GM12878 (cell line): ENCODE results near the gene ZNF783. TPM values are rescaled to one million over a fixed set of nuclear protein-coding genes. Genes with fewer than 3 reads are reported as not detected.

Experiments used
- BACH1 ChIP-seq: fragments of 450-650 bp; IDR thresholded peaks from 2 replicates; pipeline ENCODE4 v1.6.1; 2017; ENCODE audit warnings: mild to moderate bottlenecking, borderline replicate concordance
- BCL11A ChIP-seq: IDR thresholded peaks from 2 replicates; pipeline ENCODE4 v1.6.1; 2011; ENCODE audit warnings: low read depth, low read length
- CHD2 ChIP-seq: IDR thresholded peaks from 2 replicates; pipeline ENCODE4 v1.6.1; 2011; ENCODE audit warnings: low read depth, low read length, improper control_type of control experiment, borderline replicate concordance
- CREB1 ChIP-seq: IDR thresholded peaks from 2 replicates; pipeline ENCODE4 v1.6.1; 2012; ENCODE audit warnings: low read depth, mild to moderate bottlenecking, inconsistent platforms
- E4F1 ChIP-seq: fragments of 450-650 bp; IDR thresholded peaks from 2 replicates; pipeline ENCODE4 v1.6.1; 2018; ENCODE audit warnings: borderline replicate concordance, mild to moderate bottlenecking; ENCODE audit not compliant: partially characterized antibody
- ESRRA ChIP-seq: IDR thresholded peaks from 2 replicates; pipeline ENCODE4 v1.6.1; 2012; ENCODE audit warnings: mild to moderate bottlenecking, low read length, improper control_type of control experiment
- FOXM1 ChIP-seq: IDR thresholded peaks from 2 replicates; pipeline ENCODE4 v1.6.1; 2012; ENCODE audit warnings: low read depth, mild to moderate bottlenecking, inconsistent platforms, low read length, moderate library complexity
- HCFC1 ChIP-seq: fragments of 150-350 bp; IDR thresholded peaks from 2 replicates; pipeline ENCODE4 v1.6.1; 2014; ENCODE audit warnings: low read length
- HDAC6 ChIP-seq: fragments of 200-600 bp; sonication (generic); IDR thresholded peaks from one replicate; pipeline ENCODE4 v1.8.0; 2017; ENCODE audit warnings: antibody characterized with exemption; ENCODE audit not compliant: unreplicated experiment
- HDGF ChIP-seq: fragments of 450-650 bp; IDR thresholded peaks from 2 replicates; pipeline ENCODE4 v1.6.1; 2016; ENCODE audit warnings: antibody characterized with exemption
- HSF1 ChIP-seq: fragments of 150-350 bp; IDR thresholded peaks from 2 replicates; pipeline ENCODE4 v1.6.1; 2014; ENCODE audit warnings: mild to moderate bottlenecking, low read depth, low read length
- IKZF2 ChIP-seq, 2 experiments: fragments of 450-650 bp; IDR thresholded peaks; 2 replicates each; pipeline ENCODE4 v1.6.1; 2017; ENCODE audit warnings: mild to moderate bottlenecking in 2 of 2, moderate library complexity in 2 of 2
- IRF4 ChIP-seq: IDR thresholded peaks from 2 replicates; pipeline ENCODE4 v1.6.1; 2011; ENCODE audit warnings: low read depth, low read length
- JUND ChIP-seq: IDR thresholded peaks from 2 replicates; pipeline ENCODE4 v1.6.1; 2012; ENCODE audit warnings: low read depth, mild to moderate bottlenecking, low read length, improper control_type of control experiment, moderate library complexity
- MXI1 ChIP-seq: fragments of 150-350 bp; IDR thresholded peaks from 2 replicates; pipeline ENCODE4 v1.6.1; 2011; ENCODE audit warnings: low read depth, mild to moderate bottlenecking, inconsistent platforms, low read length, improper control_type of control experiment
- MYC ChIP-seq: IDR thresholded peaks from 2 replicates; pipeline ENCODE4 v1.6.1; 2011; ENCODE audit warnings: mild to moderate bottlenecking, low read length, moderate library complexity, inconsistent platforms; ENCODE audit not compliant: insufficient read depth, insufficient replicate concordance, insufficient read length, severe bottlenecking
- NR2C1 ChIP-seq: fragments of 450-650 bp; IDR thresholded peaks from 2 replicates; pipeline ENCODE4 v1.6.1; 2017; ENCODE audit warnings: antibody characterized with exemption, mild to moderate bottlenecking, moderate library complexity
- POLR2AphosphoS2 ChIP-seq: IDR thresholded peaks from 2 replicates; pipeline ENCODE4 v1.6.1; 2011; ENCODE audit warnings: low read depth, mild to moderate bottlenecking, low read length, improper control_type of control experiment, moderate library complexity
- RAD21 ChIP-seq: IDR thresholded peaks from 2 replicates; pipeline ENCODE4 v1.6.1; 2011; ENCODE audit warnings: mild to moderate bottlenecking, low read depth, low read length, moderate library complexity; ENCODE audit not compliant: insufficient read depth
- RBBP5 ChIP-seq: fragments of 200-600 bp; sonication (generic); conservative IDR thresholded peaks from 2 replicates; pipeline ENCODE4 v1.6.1; 2016
- RCOR1 ChIP-seq: conservative IDR thresholded peaks from 2 replicates; pipeline ENCODE4 v1.6.1; 2012; ENCODE audit warnings: low read depth, low read length, improper control_type of control experiment
- RELA ChIP-seq: fragments of 450-650 bp; IDR thresholded peaks from 2 replicates; pipeline ENCODE4 v1.8.0; 2014; ENCODE audit warnings: borderline replicate concordance; ENCODE audit not compliant: partially characterized antibody
- STAT1 ChIP-seq: fragments of 450-650 bp; conservative IDR thresholded peaks from 2 replicates; pipeline ENCODE4 v1.6.1; 2014; ENCODE audit warnings: antibody characterized with exemption, mild to moderate bottlenecking
- SUZ12 ChIP-seq: fragments of 200-600 bp; sonication (generic); IDR thresholded peaks from one replicate; pipeline ENCODE4 v1.6.1; 2018; ENCODE audit warnings: antibody characterized with exemption, mild to moderate bottlenecking; ENCODE audit not compliant: unreplicated experiment
- TCF12 ChIP-seq: IDR thresholded peaks from 2 replicates; pipeline ENCODE4 v1.6.1; 2011; ENCODE audit warnings: low read depth, mild to moderate bottlenecking, low read length
- ZNF217 ChIP-seq: fragments of 450-650 bp; IDR thresholded peaks from 2 replicates; pipeline ENCODE4 v1.6.1; 2017; ENCODE audit warnings: antibody characterized with exemption, mild to moderate bottlenecking
- ZNF24 ChIP-seq: fragments of 450-650 bp; IDR thresholded peaks from 2 replicates; pipeline ENCODE4 v1.6.1; 2017; ENCODE audit warnings: antibody characterized with exemption, mild to moderate bottlenecking
- ZNF274 ChIP-seq: IDR thresholded peaks from one replicate; pipeline ENCODE4 v1.8.0; 2011; ENCODE audit not compliant: insufficient read length, insufficient read depth
- ZNF384 ChIP-seq: IDR thresholded peaks from 2 replicates; pipeline ENCODE4 v1.6.1; 2012; ENCODE audit warnings: low read depth, mild to moderate bottlenecking, low read length, improper control_type of control experiment, borderline replicate concordance
- polyA plus RNA-seq, 11 experiments: library from polyadenylated mRNA; depleted of rRNA in 4 of 11; unstranded in 6 of 11; stranded (reverse) in 5 of 11; fragments of >200 nt; fragmentation: Nextera tagmentation in 4 of 11; fragmentation: Illumina TruSeq in 1 of 11; extraction: Ambion mirVana in 4 of 11; extraction: Trizol in 1 of 11; gene quantifications; 1 replicate in 1 of 11; 2 replicates in 10 of 11; pipeline versions ENCODE4 v1.2.1 to v1.2.3, GENCODE V29; 2011 to 2016; ENCODE audit warnings: inconsistent platforms in 2 of 11, missing spikeins in 2 of 11, low read depth in 1 of 11
- total RNA-seq, 4 experiments: library from RNA; depleted of rRNA in 3 of 4; stranded (reverse); fragments of >200 nt in 3 of 4; fragmentation: Illumina TruSeq in 1 of 4; extraction: Trizol in 1 of 4; gene quantifications; 2 replicates each; pipeline versions ENCODE4 v1.2.1 to v1.2.3, GENCODE V29; 2013 to 2021

Gene ZNF783
- total and polyA plus RNA-seq, 10 of the 15 experiments (the other 5 are each of a cell fraction or from before 2014, with no cell fraction given), result 2.0 to 14.4 (median 6.4) TPM

- peak; percentile 98 for TF ChIP-seq MXI1
- 0 out of 2 replicates have a peak, but pooled peaks have one; percentile 2 for TF ChIP-seq ZNF384
- no peak for TF ChIP-seq ZNF274
- TF ChIP-seq STAT1, result peak; percentile 91; the same call in 1 of the 2 replicates
- TF ChIP-seq RCOR1, result peak; percentile 46; the same call in 1 of the 2 replicates
- TF ChIP-seq JUND, result no peak
- no peak for TF ChIP-seq HDGF
- 0 out of 2 replicates have a peak, but pooled peaks have one; percentile 46 for TF ChIP-seq ZNF217
- no peak; the same call in 1 of the 2 replicates for TF ChIP-seq HCFC1
- TF ChIP-seq FOXM1, result no peak
- no peak for TF ChIP-seq TCF12
- TF ChIP-seq POLR2AphosphoS2, result no peak
- peak; percentile 14; the same call in 1 of the 2 replicates for TF ChIP-seq NR2C1
- TF ChIP-seq CHD2, result peak; percentile 79; the same call in 1 of the 2 replicates
- no peak for TF ChIP-seq RBBP5
- no peak for TF ChIP-seq BCL11A
- peak; percentile 79 for TF ChIP-seq MYC
- TF ChIP-seq HDAC6, result no peak
- no peak for TF ChIP-seq ZNF24
- no peak for TF ChIP-seq ESRRA
- TF ChIP-seq HSF1, result no peak
- no peak for TF ChIP-seq E4F1
- no peak for TF ChIP-seq IKZF2 (IDR thresholded peaks at IDR 0.05)
- TF ChIP-seq CREB1, result peak; percentile 66; the same call in 1 of the 2 replicates
- no peak for TF ChIP-seq SUZ12
- TF ChIP-seq IRF4, result no peak
- peak; percentile 50 for TF ChIP-seq RELA
- TF ChIP-seq RAD21, result no peak
- TF ChIP-seq BACH1, result peak; percentile 96
Observed at GRCh38 chr7:149261829-149262617, at the start of gene ZNF783 (continued).
